NCI-H1694 (cell line): Measurements from ENCODE around the gene HEPHL1.
"Not testable (repeated sequence)": the region's sequence is repeated elsewhere in the genome, so short reads cannot be mapped to it uniquely, and the experiment has no call there.

Source experiments
- DNase-seq: peaks from one replicate; lab custom pipeline; 2025; lab: John Stamatoyannopoulos, UW

Gene HEPHL1

GRCh38 chr11:94150056-94150455, 128.9 kb downstream of the HEPHL1 start:
- DNase-seq, result no peak

DNA sequence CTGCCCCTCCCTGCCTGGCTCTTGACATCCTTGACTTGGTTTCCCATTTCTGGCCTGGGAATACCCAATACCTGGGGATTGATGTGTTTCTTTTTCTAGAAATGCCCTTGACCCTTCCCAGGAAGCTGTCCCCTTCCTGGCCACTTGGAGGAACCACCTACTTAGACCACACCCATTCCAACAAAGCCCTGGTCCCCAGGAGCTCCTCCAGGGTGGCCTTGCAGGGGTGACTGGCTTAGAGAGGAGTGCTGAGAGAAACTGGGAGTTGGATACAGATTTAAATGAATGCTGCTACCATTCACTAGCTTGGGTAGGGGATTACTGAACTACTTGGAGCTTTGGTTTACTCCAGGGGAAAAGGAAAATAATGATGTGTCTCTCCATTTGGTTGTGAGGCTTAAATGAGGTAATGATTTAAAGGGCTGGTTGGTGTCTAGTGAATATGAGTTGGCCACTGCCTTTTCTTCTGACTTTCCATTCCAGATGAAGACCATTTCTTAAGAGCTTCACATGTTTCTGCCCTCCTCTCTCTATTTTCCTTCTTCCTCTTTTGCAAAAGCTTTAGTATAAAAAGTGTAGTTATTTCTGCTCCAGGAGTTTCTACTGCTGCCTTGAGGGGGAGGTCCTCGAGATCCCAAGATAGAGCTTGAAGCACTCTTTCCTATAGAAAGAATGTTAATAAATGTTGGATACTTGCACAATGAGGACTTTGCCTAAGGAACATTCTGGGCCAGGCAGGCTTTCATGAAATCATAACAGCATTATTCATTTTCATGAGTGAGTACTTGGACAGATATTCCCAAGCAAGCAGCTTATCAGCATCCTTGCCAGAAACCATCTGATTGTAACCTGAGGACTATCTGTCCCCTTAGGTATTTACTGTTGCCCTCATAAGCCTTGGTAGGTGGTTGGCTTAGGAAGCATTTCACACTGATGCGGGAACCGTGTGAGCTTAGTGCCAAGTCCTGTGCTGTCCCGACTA, 129.8 kb downstream of the HEPHL1 start:
- no peak for DNase-seq

GRCh38 chr11:94151903-94152677, 130.9 kb downstream of the HEPHL1 start:
- no peak for DNase-seq

DNA sequence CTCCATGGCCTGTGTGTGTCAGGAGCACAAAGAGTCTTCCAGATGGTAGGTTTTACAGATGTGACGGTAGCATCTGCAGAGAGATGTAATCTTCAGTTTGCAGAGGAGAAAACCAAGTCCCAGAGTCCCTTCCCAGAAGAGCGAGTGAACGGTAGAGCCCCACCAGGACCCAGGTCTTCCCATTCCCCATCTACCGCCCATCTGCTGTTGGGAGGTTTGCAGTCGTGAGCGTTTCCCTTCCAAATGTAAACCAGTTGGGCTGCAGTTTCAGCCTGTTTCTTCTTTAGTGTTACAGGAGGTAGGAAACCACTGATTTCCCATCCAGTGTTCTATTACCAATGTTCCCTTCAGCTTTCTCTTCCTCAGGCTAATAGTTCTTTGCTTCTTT, 131.5 kb downstream of the HEPHL1 start:
- no peak for DNase-seq

- no peak for DNase-seq
These were observed 132.2 kb downstream of the HEPHL1 start for GRCh38 chr11:94153320-94153719.

DNA sequence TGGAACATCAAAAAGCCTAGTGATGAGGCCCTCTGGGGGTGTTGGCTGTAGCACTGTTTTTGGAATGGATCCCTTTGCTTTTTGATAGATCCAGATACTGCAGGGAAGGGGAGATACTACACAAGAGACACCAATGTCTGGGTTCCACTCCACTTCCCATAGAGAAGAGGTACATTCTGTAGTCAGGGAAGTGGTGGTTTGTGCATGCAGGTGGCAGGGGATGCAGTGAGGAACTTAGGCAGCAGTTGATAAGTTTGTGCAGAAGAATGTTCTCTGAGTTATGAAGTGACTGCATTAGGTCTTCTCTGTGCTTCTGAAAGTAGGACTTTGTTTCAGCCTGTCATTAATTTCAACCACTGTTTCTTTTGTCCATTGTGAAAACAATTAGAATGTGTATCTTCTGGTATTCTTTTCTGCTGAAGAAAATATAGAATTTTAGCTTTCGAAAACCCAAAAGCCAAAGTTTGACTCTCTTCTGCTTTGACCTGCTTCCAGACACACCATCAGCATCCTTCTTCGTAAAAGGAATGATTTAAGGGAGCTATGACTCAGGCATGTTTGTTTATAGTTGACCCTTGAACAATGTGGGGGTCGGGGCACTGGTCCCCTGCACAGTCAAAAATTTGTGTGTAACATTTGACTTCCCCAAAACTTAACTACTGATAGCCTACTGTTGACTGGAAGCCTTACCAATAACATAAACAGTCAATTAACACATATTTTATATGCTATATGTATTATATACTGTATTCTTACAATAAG, 133.1 kb downstream of the HEPHL1 start:
- no peak for DNase-seq

- not testable (repeated sequence) for DNase-seq
These were observed 136.2 kb downstream of the HEPHL1 start for GRCh38 chr11:94157339-94157738.
